ENCODE data around the gene XRCC4. TPM values are rescaled to one million over a fixed set of nuclear protein-coding genes. Genes with fewer than 3 reads are reported as not detected.

Gene XRCC4
- total RNA-seq, 1 donor from 2014 or later: 15.5 TPM

- TF ChIP-seq EZH2 (IDR thresholded peaks at IDR 0.05; ENCODE audit: insufficient read depth, low read length) (no peak), CTCF (IDR thresholded peaks at IDR 0.05; ENCODE audit: insufficient read depth, low read depth, low read length) (no peak)
- Histone ChIP-seq H3K27ac (ENCODE audit: low read depth, low read length) (no peak overlapping the region), H3K4me1 (ENCODE audit: insufficient read depth, low read length) (no peaks in the 10 kb centered on the region), H3K9me3 (ENCODE audit: insufficient read depth, low read depth, low read length) (no peaks in the 10 kb centered on the region), H3K4me2 (ENCODE audit: low read length) (no peak overlapping the region), H2AFZ (ENCODE audit: low read depth, low read length) (no peak overlapping the region), H3K27me3 (ENCODE audit: insufficient read depth, low read length) (no peaks in the 10 kb centered on the region), H3K79me2 (ENCODE audit: insufficient read depth, low read length) (no peaks in the 10 kb centered on the region), H3K4me3 (ENCODE audit: insufficient read depth, low read depth, low read length) (no peak overlapping the region), H3K9ac (ENCODE audit: low read length) (no peak overlapping the region), H4K20me1 (ENCODE audit: insufficient read depth, low read length) (no peaks in the 10 kb centered on the region), H3K36me3 (ENCODE audit: insufficient read depth, low read length) (no peaks in the 10 kb centered on the region)
- no peak overlapping the region for H3K27ac Mint-ChIP-seq (ENCODE audit: unreplicated experiment)
- H3K27me3 Mint-ChIP-seq (ENCODE audit: low read depth, unreplicated experiment): no peaks in the 10 kb centered on the region
- no peak for DNase-seq (ENCODE audit: low read depth)
- FAIRE-seq: no peak
- no peaks in the 10 kb centered on the region for H3K9me3 Mint-ChIP-seq (ENCODE audit: unreplicated experiment)
- no peak overlapping the region for H3K4me3 Mint-ChIP-seq (ENCODE audit: unreplicated experiment)
- no peaks in the 10 kb centered on the region for H3K36me3 Mint-ChIP-seq (ENCODE audit: low read depth, unreplicated experiment)
- peaks cover 7% of the 10 kb centered on the region for H3K4me1 Mint-ChIP-seq (ENCODE audit: low read depth, unreplicated experiment)
Measured at GRCh38 chr5:83230511-83230910, 153.2 kb downstream of the XRCC4 start.

GRCh38 chr5:83244516-83244915, 167.2 kb downstream of the XRCC4 start:
- H3K4me3 Mint-ChIP-seq (ENCODE audit: unreplicated experiment): no peak overlapping the region
- Histone ChIP-seq H3K36me3 (ENCODE audit: insufficient read depth, low read length) (no peaks in the 10 kb centered on the region), H3K27me3 (ENCODE audit: insufficient read depth, low read length) (no peaks in the 10 kb centered on the region), H3K4me3 (ENCODE audit: insufficient read depth, low read depth, low read length) (no peak overlapping the region), H3K4me1 (ENCODE audit: insufficient read depth, low read length) (no peaks in the 10 kb centered on the region), H2AFZ (ENCODE audit: low read depth, low read length) (no peak overlapping the region), H3K9me3 (ENCODE audit: insufficient read depth, low read depth, low read length) (no peaks in the 10 kb centered on the region), H3K4me2 (ENCODE audit: low read length) (no peak overlapping the region), H3K27ac (ENCODE audit: low read depth, low read length) (no peak overlapping the region), H3K9ac (ENCODE audit: low read length) (no peak overlapping the region), H3K79me2 (ENCODE audit: insufficient read depth, low read length) (no peaks in the 10 kb centered on the region), H4K20me1 (ENCODE audit: insufficient read depth, low read length) (no peaks in the 10 kb centered on the region)
- H3K27me3 Mint-ChIP-seq (ENCODE audit: low read depth, unreplicated experiment): no peaks in the 10 kb centered on the region
- H3K4me1 Mint-ChIP-seq (ENCODE audit: low read depth, unreplicated experiment): peaks cover 7% of the 10 kb centered on the region
- DNase-seq (ENCODE audit: low read depth): no peak
- no peak for FAIRE-seq
- H3K36me3 Mint-ChIP-seq (ENCODE audit: low read depth, unreplicated experiment): no peaks in the 10 kb centered on the region
- H3K9me3 Mint-ChIP-seq (ENCODE audit: unreplicated experiment): no peaks in the 10 kb centered on the region
- H3K27ac Mint-ChIP-seq (ENCODE audit: unreplicated experiment): no peak overlapping the region
- TF ChIP-seq CTCF (IDR thresholded peaks at IDR 0.05; ENCODE audit: insufficient read depth, low read depth, low read length) (no peak), EZH2 (IDR thresholded peaks at IDR 0.05; ENCODE audit: insufficient read depth, low read length) (no peak)

GRCh38 chr5:83245037-83245436, 167.7 kb downstream of the XRCC4 start:
- FAIRE-seq: no peak
- Mint-ChIP-seq H3K4me3 (ENCODE audit: unreplicated experiment) (no peak overlapping the region), H3K36me3 (ENCODE audit: low read depth, unreplicated experiment) (no peaks in the 10 kb centered on the region), H3K4me1 (ENCODE audit: low read depth, unreplicated experiment) (peaks cover 7% of the 10 kb centered on the region), H3K9me3 (ENCODE audit: unreplicated experiment) (no peaks in the 10 kb centered on the region), H3K27me3 (ENCODE audit: low read depth, unreplicated experiment) (no peaks in the 10 kb centered on the region), H3K27ac (ENCODE audit: unreplicated experiment) (no peak overlapping the region)
- no peaks in the 10 kb centered on the region for H3K9me3 ChIP-seq (ENCODE audit: insufficient read depth, low read depth, low read length)
- H3K27me3 ChIP-seq (ENCODE audit: insufficient read depth, low read length): no peaks in the 10 kb centered on the region
- TF ChIP-seq CTCF (IDR thresholded peaks at IDR 0.05; ENCODE audit: insufficient read depth, low read depth, low read length): no peak
- no peak for TF ChIP-seq EZH2 (IDR thresholded peaks at IDR 0.05; ENCODE audit: insufficient read depth, low read length)
- H3K27ac ChIP-seq (ENCODE audit: low read depth, low read length): no peak overlapping the region
- H3K9ac ChIP-seq (ENCODE audit: low read length): no peak overlapping the region
- no peak overlapping the region for H2AFZ ChIP-seq (ENCODE audit: low read depth, low read length)
- H3K4me3 ChIP-seq (ENCODE audit: insufficient read depth, low read depth, low read length): no peak overlapping the region
- no peaks in the 10 kb centered on the region for H4K20me1 ChIP-seq (ENCODE audit: insufficient read depth, low read length)
- no peaks in the 10 kb centered on the region for H3K4me1 ChIP-seq (ENCODE audit: insufficient read depth, low read length)
- no peaks in the 10 kb centered on the region for H3K36me3 ChIP-seq (ENCODE audit: insufficient read depth, low read length)
- H3K4me2 ChIP-seq (ENCODE audit: low read length): no peak overlapping the region
- no peaks in the 10 kb centered on the region for H3K79me2 ChIP-seq (ENCODE audit: insufficient read depth, low read length)
- DNase-seq (ENCODE audit: low read depth): no peak

Measured in astrocyte (in vitro differentiated cells and primary cell).